Amniotic epithelial cell (primary cell): ENCODE measurements around the gene TPSG1.
"Not testable (repeated sequence)": the region's sequence is repeated elsewhere in the genome, so short reads cannot be mapped to it uniquely, and the experiment has no call there.

ENCODE experiments used
- DNase-seq: peaks from one replicate; pipeline ENCODE4 v3.0.0-alpha.2; 2010; ENCODE audit warnings: low read depth

The TPSG1 gene

GRCh38 chr16:1225051-1225451, at the start of gene TPSG1:
TPSG1 (minus strand) TSS chr16:1225268; CDS start chr16:1225252, 16 bp downstream.
- no peak for DNase-seq

GRCh38 chr16:1274767-1275166, 49.7 kb upstream of the TPSG1 start:
- no peak for DNase-seq

GRCh38 chr16:1273816-1274215, 48.7 kb upstream of the TPSG1 start:
- DNase-seq: no peak

GRCh38 chr16:1272453-1273198, 47.6 kb upstream of the TPSG1 start:
- DNase-seq: no peak

GRCh38 chr16:1271724-1272413, 46.8 kb upstream of the TPSG1 start:
- DNase-seq: not testable (repeated sequence)

- DNase-seq: no peak
These were observed 46.3 kb upstream of the TPSG1 start for GRCh38 chr16:1271380-1271723.

GRCh38 chr16:1269418-1269817, 44.4 kb upstream of the TPSG1 start:
- DNase-seq: not testable (repeated sequence)

GRCh38 chr16:1265826-1266225, 40.8 kb upstream of the TPSG1 start:
- no peak for DNase-seq

- DNase-seq: no peak
These were observed 40.1 kb upstream of the TPSG1 start for GRCh38 chr16:1265090-1265630.

- DNase-seq: no peak
These were observed 39.4 kb upstream of the TPSG1 start for GRCh38 chr16:1264345-1265089.

GRCh38 chr16:1263591-1264344, 38.7 kb upstream of the TPSG1 start:
- DNase-seq: no peak

- DNase-seq: no peak
These were observed 37.8 kb upstream of the TPSG1 start for GRCh38 chr16:1262846-1263221.

- DNase-seq: no peak
These were observed 37.3 kb upstream of the TPSG1 start for GRCh38 chr16:1262210-1262845.

- no peak for DNase-seq
These were observed 36.2 kb upstream of the TPSG1 start for GRCh38 chr16:1261131-1261892.

- DNase-seq: no peak
These were observed 35.1 kb upstream of the TPSG1 start for GRCh38 chr16:1260101-1260680.

GRCh38 chr16:1259760-1260068, 34.6 kb upstream of the TPSG1 start:
- DNase-seq: no peak

- no peak for DNase-seq
These were observed 34.1 kb upstream of the TPSG1 start for GRCh38 chr16:1258906-1259759.

GRCh38 chr16:1258225-1258600, 33.1 kb upstream of the TPSG1 start:
- DNase-seq: no peak

- no peak for DNase-seq
These were observed 32.6 kb upstream of the TPSG1 start for GRCh38 chr16:1257561-1258224.
